Gastrocnemius medialis (tissue), 4 donors: ENCODE data around the gene MAN1C1. TPM values are rescaled to one million over a fixed set of nuclear protein-coding genes. Genes with fewer than 3 reads are reported as not detected.

Experiments
- ATAC-seq, 2 donors: fragments of 150-250 bp; one replicate each; pipeline ENCODE4 v1.9.1; 2016
- DNase-seq, 2 donors: peaks; one replicate each; pipeline ENCODE4 v3.0.0-alpha.2; 2019
- H3K27ac ChIP-seq, 4 donors: fragments of 200-600 bp; sonication (generic); 1 replicate in 1 of 4; 2 replicates in 3 of 4; pipeline ENCODE4 v1.5.1; 2016 to 2018; ENCODE audit warnings: mild to moderate bottlenecking in 2 of 4, moderate library complexity in 1 of 4
- H3K27me3 ChIP-seq, 3 donors: fragments of 200-600 bp; sonication (generic) in 2 of 3; 1 replicate in 1 of 3; 2 replicates in 2 of 3; pipeline versions ENCODE4 v1.5.1 to v1.6.0; 2016 to 2019; ENCODE audit warnings: mild to moderate bottlenecking in 1 of 3, moderate library complexity in 1 of 3
- H3K36me3 ChIP-seq, 2 donors: fragments of 200-600 bp; sonication (generic) in 1 of 2; one replicate each; pipeline ENCODE4 v1.5.1; 2017 to 2018
- H3K4me1 ChIP-seq, 2 donors: fragments of 200-600 bp; sonication (generic) in 1 of 2; one replicate each; pipeline ENCODE4 v1.5.1; 2016 to 2017; ENCODE audit warnings: mild to moderate bottlenecking in 2 of 2
- H3K4me3 ChIP-seq, 4 donors: fragments of 200-600 bp; sonication (generic) in 3 of 4; 1 replicate in 1 of 4; 2 replicates in 3 of 4; pipeline ENCODE4 v1.5.1; 2016 to 2019; ENCODE audit warnings: mild to moderate bottlenecking in 2 of 4
- H3K9me3 ChIP-seq, 3 donors: fragments of 200-600 bp; sonication (generic) in 2 of 3; 1 replicate in 1 of 3; 2 replicates in 2 of 3; pipeline ENCODE4 v1.5.1; 2016 to 2019
- CTCF ChIP-seq, 5 experiments: fragments of 450-650 bp in 3 of 5; fragments of 200-600 bp in 2 of 5; sonication (generic) in 2 of 5; IDR thresholded peaks in 4 of 5; conservative IDR thresholded peaks in 1 of 5; 1 replicate in 4 of 5; 2 replicates in 1 of 5; pipeline ENCODE4 v1.5.1; 2016 to 2019; ENCODE audit warnings: antibody characterized with exemption in 5 of 5, mild to moderate bottlenecking in 3 of 5, moderate library complexity in 3 of 5
- POLR2A ChIP-seq, 2 donors: fragments of 450-650 bp; IDR thresholded peaks; one replicate each; pipeline ENCODE4 v1.6.1; 2017; ENCODE audit warnings: antibody characterized with exemption in 2 of 2, mild to moderate bottlenecking in 2 of 2, moderate library complexity in 2 of 2
- in situ Hi-C, 4 donors: fragments of 200-750 bp; cut with MboI; loops; one replicate each; pipeline versions ENCODE4 v1.15.0 to v1.8.0; 2017; ENCODE audit warnings: low sequenced_read_pairs in 4 of 4
- intact Hi-C: fragments of 100-400 bp; cut with DNase I; formaldehyde crosslinking; loops from one replicate; pipeline ENCODE4 v1.15.1; 2023; ENCODE audit warnings: low total_unique reads
- total RNA-seq, 4 donors: library from RNA; depleted of rRNA; stranded (reverse); fragments of >200 nt; gene quantifications; one replicate each; pipeline versions ENCODE4 v1.1.0 to v1.2.3, GENCODE V29; 2016

Gene MAN1C1
- total RNA-seq, 4 donors from 2014 or later: 2.0 to 4.4 (median 2.5) TPM

GRCh38 chr1:25623007-25623406 lies 6.4 kb downstream of the MAN1C1 start:
- no peak for ATAC-seq
- Histone ChIP-seq H3K27me3 (no peaks in the 10 kb centered on the region), H3K4me3 (no peak overlapping the region), H3K27ac (no peak overlapping the region), H3K9me3 (no peaks in the 10 kb centered on the region), H3K36me3 (no peaks in the 10 kb centered on the region), H3K4me1 (peaks cover 12 to 26% of the 10 kb centered on the region in 2 donors)
- intact Hi-C loops (no loop called here), in situ Hi-C loops (loop anchor here in 1 of 4 donors (25.0 kb wide), 1 partner anchor 114 kb away; no protein-coding TSS in a partner anchor)
- no peak for DNase-seq
- no peak for TF ChIP-seq POLR2A (IDR thresholded peaks at IDR 0.05)
- TF ChIP-seq CTCF (IDR thresholded peaks at IDR 0.05 in 4 of 5, conservative IDR thresholded peaks at IDR 0.05 in 1 of 5): no peak

GRCh38 chr1:25623731-25624130 lies 7.1 kb downstream of the MAN1C1 start:
- H3K36me3 ChIP-seq: no peaks in the 10 kb centered on the region
- no peaks in the 10 kb centered on the region for H3K27me3 ChIP-seq
- in situ Hi-C loops: loop anchor here in 1 of 4 donors (25.0 kb wide), 1 partner anchor 114 kb away; no protein-coding TSS in a partner anchor
- ATAC-seq: no peak
- intact Hi-C loops: no loop called here
- H3K4me1 ChIP-seq: peaks cover 7 to 19% of the 10 kb centered on the region in 2 donors
- TF ChIP-seq CTCF (IDR thresholded peaks at IDR 0.05 in 4 of 5, conservative IDR thresholded peaks at IDR 0.05 in 1 of 5): no peak
- TF ChIP-seq POLR2A (IDR thresholded peaks at IDR 0.05): no peak
- H3K27ac ChIP-seq: no peak overlapping the region
- H3K9me3 ChIP-seq: no peaks in the 10 kb centered on the region
- DNase-seq: no peak
- H3K4me3 ChIP-seq: no peak overlapping the region

- H3K27ac ChIP-seq: no peak overlapping the region
- intact Hi-C loops: no loop called here
- H3K36me3 ChIP-seq: no peaks in the 10 kb centered on the region
- DNase-seq (no peak), ATAC-seq (no peak)
- no peaks in the 10 kb centered on the region for H3K27me3 ChIP-seq
- H3K4me1 ChIP-seq: peaks cover 3 to 15% of the 10 kb centered on the region in 2 donors
- no peaks in the 10 kb centered on the region for H3K9me3 ChIP-seq
- in situ Hi-C loops: loop anchor here in 1 of 4 donors (25.0 kb wide), 1 partner anchor 113 kb away; no protein-coding TSS in a partner anchor
- TF ChIP-seq CTCF (IDR thresholded peaks at IDR 0.05 in 4 of 5, conservative IDR thresholded peaks at IDR 0.05 in 1 of 5) (no peak), POLR2A (IDR thresholded peaks at IDR 0.05) (no peak)
- no peak overlapping the region for H3K4me3 ChIP-seq
These were observed 7.6 kb downstream of the MAN1C1 start for GRCh38 chr1:25624156-25624555.

GRCh38 chr1:25624604-25625003 lies 8.0 kb downstream of the MAN1C1 start:
- intact Hi-C loops: no loop called here
- H3K36me3 ChIP-seq: no peaks in the 10 kb centered on the region
- in situ Hi-C loops: loop anchor here in 1 of 4 donors (25.0 kb wide), 1 partner anchor 113 kb away; no protein-coding TSS in a partner anchor

More at GRCh38 chr1:25624604-25625003, 8.0 kb downstream of the MAN1C1 start:
- H3K9me3 ChIP-seq: no peaks in the 10 kb centered on the region
- DNase-seq (no peak), ATAC-seq (no peak)
- H3K27ac ChIP-seq: no peak overlapping the region
- TF ChIP-seq POLR2A (IDR thresholded peaks at IDR 0.05) (no peak), CTCF (IDR thresholded peaks at IDR 0.05 in 4 of 5, conservative IDR thresholded peaks at IDR 0.05 in 1 of 5) (no peak)
- H3K27me3 ChIP-seq: no peaks in the 10 kb centered on the region
- peaks cover 0 to 11% of the 10 kb centered on the region in 2 donors for H3K4me1 ChIP-seq
- no peak overlapping the region for H3K4me3 ChIP-seq
